ENCODE measurements around the gene LGR4. TPM values are rescaled to one million over a fixed set of nuclear protein-coding genes. Genes with fewer than 3 reads are reported as not detected.

Gene LGR4
- total RNA-seq, 3 donors from 2014 or later = 81.9 to 185 (median 104) TPM

GRCh38 chr11:27443746-27444507, 28.7 kb downstream of the LGR4 start:
- ATAC-seq (peak; percentile 18), DNase-seq (no peak)
- Histone ChIP-seq H3K9me3 (no peaks in the 10 kb centered on the region), H3K4me1 (ENCODE audit: low read depth) (no peaks in the 10 kb centered on the region), H3K36me3 (ENCODE audit: low read depth) (no peaks in the 10 kb centered on the region), H3K4me3 (no peak overlapping the region)
- intact Hi-C loops (cut with DNase I, micrococcal nuclease) = no loop called here
- no peak for TF ChIP-seq CTCF (IDR thresholded peaks at IDR 0.05)

DNA sequence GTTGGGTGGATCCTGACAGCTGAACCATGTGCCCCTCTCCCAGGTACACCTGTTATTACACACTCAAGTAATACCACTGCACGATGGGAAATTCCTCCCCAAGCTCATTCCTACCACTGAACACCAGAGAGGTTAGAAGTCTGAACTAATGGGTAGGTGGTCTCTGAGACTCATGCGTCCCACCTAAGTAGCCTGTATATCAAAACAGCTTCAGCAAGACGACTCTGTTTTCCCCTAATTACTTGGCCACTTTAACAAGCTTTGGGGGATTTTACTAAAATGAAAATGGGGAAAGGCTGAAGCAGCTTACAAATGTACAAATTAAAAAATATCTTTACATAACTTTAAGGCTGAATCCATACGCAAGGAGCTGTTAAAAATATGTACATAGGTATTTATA, 29.4 kb downstream of the LGR4 start:
- Histone ChIP-seq H3K9me3 (no peaks in the 10 kb centered on the region), H3K4me3 (no peak overlapping the region), H3K36me3 (ENCODE audit: low read depth) (no peaks in the 10 kb centered on the region), H3K4me1 (ENCODE audit: low read depth) (peaks cover under 1% of the 10 kb centered on the region)
- no peak for DNase-seq
- intact Hi-C loops (cut with DNase I, micrococcal nuclease) = no loop called here
- TF ChIP-seq CTCF (IDR thresholded peaks at IDR 0.05) = no peak
- no peak for ATAC-seq

GRCh38 chr11:27440090-27440489, 32.5 kb downstream of the LGR4 start:
- Histone ChIP-seq H3K9me3 (no peaks in the 10 kb centered on the region), H3K4me3 (no peak overlapping the region), H3K4me1 (ENCODE audit: low read depth) (peaks cover 9% of the 10 kb centered on the region), H3K36me3 (ENCODE audit: low read depth) (no peaks in the 10 kb centered on the region)
- ATAC-seq (no peak), DNase-seq (no peak)
- TF ChIP-seq CTCF (IDR thresholded peaks at IDR 0.05) = no peak
- intact Hi-C loops (cut with DNase I, micrococcal nuclease) = no loop called here

- no peak for TF ChIP-seq CTCF (IDR thresholded peaks at IDR 0.05)
- intact Hi-C loops (cut with DNase I, micrococcal nuclease) = no loop called here
- DNase-seq (no peak), ATAC-seq (peak; percentile 68)
- H3K9me3 ChIP-seq = no peaks in the 10 kb centered on the region
- H3K4me3 ChIP-seq = no peak overlapping the region
- no peaks in the 10 kb centered on the region for H3K36me3 ChIP-seq (ENCODE audit: low read depth)
- peaks cover 9% of the 10 kb centered on the region for H3K4me1 ChIP-seq (ENCODE audit: low read depth)
Measured at GRCh38 chr11:27438595-27438981, 34.0 kb downstream of the LGR4 start.

GRCh38 chr11:27437829-27438594, 34.6 kb downstream of the LGR4 start:
- intact Hi-C loops (cut with DNase I, micrococcal nuclease) = no loop called here
- peak; percentile 49 for ATAC-seq
- Histone ChIP-seq H3K36me3 (ENCODE audit: low read depth) (no peaks in the 10 kb centered on the region), H3K4me1 (ENCODE audit: low read depth) (peaks cover 9% of the 10 kb centered on the region), H3K4me3 (no peak overlapping the region), H3K9me3 (no peaks in the 10 kb centered on the region)
- no peak for DNase-seq
- TF ChIP-seq CTCF (IDR thresholded peaks at IDR 0.05) = no peak

Data from mucosa of descending colon (tissue), 3 donors.